ENCODE data around the gene LTBR. TPM values are rescaled to one million over a fixed set of nuclear protein-coding genes. Genes with fewer than 3 reads are reported as not detected.

LTBR gene
- total RNA-seq, 4 donors from 2014 or later, result 174 to 298 (median 196) TPM

DNA sequence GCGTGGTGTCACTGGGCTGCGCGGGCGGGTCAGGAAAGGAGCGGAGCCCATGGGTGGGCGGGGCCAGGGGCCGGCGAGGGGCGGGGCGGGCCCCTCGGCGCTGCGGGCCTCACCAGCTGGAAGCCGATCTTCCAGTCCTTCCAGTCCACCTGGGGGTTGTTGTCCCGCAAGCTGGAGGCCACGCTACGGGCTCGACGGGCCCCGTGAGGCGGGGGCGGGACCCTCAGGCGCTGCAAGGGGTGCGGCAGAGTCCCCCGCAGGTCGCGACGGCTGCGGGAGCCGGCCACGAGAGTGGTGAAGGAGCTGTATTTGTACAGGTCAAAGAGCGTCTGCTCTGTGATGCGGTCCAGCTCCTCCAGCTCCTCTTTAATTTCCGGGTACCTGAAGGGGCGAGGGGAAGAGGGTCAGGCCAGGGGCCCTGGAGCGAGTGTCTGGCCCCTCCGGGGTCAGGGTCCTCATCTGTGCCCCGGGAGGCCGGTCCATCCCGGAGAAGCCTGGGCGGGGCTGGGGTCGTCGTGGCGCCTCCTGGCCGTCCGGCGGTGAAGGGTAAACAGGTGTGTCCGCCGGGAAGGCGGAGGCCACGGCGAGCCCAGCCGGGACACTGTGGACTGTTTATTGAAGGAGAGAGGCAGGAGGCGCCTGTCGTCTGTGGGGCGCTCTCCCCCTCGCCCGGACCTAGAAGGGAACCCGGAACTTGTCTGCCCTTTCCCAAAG is 20.5 kb upstream of the LTBR start:
- intact Hi-C loops (cut with DNase I; ENCODE audit: low total_unique reads), result no loop called here
- peak; percentile 70 to 94 for DNase-seq (ENCODE audit: low spot score in 2 of 2)
- 2 to 5% methylated on average over 50 to 59 of the region's 59 CpGs for WGBS, 2 donors
- peak overlapping the region; percentile 44 for H3K4me3 ChIP-seq (ENCODE audit: low read depth, poor library complexity, severe bottlenecking)
- TF ChIP-seq, protein P1, sequence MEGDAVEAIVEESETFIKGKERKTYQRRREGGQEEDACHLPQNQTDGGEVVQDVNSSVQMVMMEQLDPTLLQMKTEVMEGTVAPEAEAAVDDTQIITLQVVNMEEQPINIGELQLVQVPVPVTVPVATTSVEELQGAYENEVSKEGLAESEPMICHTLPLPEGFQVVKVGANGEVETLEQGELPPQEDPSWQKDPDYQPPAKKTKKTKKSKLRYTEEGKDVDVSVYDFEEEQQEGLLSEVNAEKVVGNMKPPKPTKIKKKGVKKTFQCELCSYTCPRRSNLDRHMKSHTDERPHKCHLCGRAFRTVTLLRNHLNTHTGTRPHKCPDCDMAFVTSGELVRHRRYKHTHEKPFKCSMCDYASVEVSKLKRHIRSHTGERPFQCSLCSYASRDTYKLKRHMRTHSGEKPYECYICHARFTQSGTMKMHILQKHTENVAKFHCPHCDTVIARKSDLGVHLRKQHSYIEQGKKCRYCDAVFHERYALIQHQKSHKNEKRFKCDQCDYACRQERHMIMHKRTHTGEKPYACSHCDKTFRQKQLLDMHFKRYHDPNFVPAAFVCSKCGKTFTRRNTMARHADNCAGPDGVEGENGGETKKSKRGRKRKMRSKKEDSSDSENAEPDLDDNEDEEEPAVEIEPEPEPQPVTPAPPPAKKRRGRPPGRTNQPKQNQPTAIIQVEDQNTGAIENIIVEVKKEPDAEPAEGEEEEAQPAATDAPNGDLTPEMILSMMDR (IDR thresholded peaks at IDR 0.05), result no peak
- TF ChIP-seq POLR2A (IDR thresholded peaks at IDR 0.05), result peak in 1 of 2 donors; percentile 13

DNA sequence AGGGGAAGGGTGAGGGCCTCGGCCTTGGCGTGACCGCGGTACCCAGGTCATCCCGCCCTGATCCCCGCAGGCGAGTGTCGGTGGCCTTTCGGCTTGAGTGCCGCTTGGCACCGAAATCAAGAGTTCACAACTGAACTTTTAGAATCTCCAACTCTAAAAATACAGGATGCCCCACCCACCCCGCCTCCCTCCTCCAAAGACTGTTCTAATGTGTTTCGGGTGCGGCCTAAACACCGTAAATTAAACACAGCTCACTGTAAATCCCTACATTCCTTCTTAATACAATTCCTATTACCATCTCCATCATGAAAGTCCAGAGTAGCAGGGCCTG is 20.0 kb upstream of the LTBR start:
- 7 to 12% methylated on average over 15 of the region's 15 CpGs for WGBS, 2 donors
- no peak overlapping the region for H3K4me3 ChIP-seq (ENCODE audit: low read depth, poor library complexity, severe bottlenecking)
- no peak for TF ChIP-seq POLR2A (IDR thresholded peaks at IDR 0.05)
- TF ChIP-seq, protein P1 (IDR thresholded peaks at IDR 0.05), result no peak
- intact Hi-C loops (cut with DNase I; ENCODE audit: low total_unique reads), result no loop called here
- DNase-seq (ENCODE audit: low spot score in 2 of 2), result peak; percentile 76 to 91

DNA sequence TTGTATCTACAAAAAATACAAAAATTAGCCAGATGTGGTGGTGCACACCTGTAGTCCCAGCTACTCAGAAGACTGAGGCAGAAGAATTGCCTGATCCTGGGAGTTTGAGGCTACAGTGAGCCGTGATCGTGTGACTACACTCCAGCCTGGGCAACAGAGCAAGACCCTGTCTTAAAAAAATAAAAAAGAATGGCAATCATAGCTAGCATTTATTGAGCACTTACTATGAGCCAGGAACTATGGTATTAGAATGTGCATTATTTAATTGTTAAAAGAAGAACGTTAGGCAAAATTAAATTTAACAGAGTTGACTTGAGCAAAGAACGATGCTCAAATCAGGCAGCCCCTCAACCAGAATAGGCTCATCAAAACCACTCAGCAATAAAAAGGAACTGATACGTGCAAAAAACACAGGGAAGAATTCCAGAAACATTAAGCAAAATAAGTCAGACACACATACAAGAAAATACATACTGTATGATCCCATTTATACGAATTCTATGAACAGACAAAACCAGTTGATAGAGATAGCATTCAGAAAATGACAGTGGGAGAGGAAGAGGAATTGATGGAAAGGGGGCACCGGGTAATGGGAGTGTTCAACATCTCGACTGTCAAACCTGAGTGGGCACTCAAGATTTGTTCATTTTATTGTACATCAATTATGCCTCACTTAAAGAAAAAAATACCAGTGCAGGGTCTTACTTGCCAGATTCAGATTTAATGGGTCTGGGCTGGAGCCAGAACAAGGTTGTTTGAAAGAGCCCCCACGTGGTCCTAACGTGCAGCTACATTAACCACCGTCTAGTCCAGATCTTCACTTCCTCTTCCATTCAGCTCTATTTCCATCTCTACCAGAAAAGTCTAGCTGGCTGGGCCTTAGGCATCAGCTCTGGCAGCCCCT is 16.6 kb upstream of the LTBR start:
- WGBS, 2 donors, result 52% methylated on average over 11 of the region's 11 CpGs
- DNase-seq (ENCODE audit: low spot score in 2 of 2), result no peak
- intact Hi-C loops (cut with DNase I; ENCODE audit: low total_unique reads), result no loop called here
- no peak overlapping the region for H3K4me3 ChIP-seq (ENCODE audit: low read depth, poor library complexity, severe bottlenecking)
- TF ChIP-seq, protein P1 (IDR thresholded peaks at IDR 0.05), result no peak
- TF ChIP-seq POLR2A (IDR thresholded peaks at IDR 0.05), result no peak

DNA sequence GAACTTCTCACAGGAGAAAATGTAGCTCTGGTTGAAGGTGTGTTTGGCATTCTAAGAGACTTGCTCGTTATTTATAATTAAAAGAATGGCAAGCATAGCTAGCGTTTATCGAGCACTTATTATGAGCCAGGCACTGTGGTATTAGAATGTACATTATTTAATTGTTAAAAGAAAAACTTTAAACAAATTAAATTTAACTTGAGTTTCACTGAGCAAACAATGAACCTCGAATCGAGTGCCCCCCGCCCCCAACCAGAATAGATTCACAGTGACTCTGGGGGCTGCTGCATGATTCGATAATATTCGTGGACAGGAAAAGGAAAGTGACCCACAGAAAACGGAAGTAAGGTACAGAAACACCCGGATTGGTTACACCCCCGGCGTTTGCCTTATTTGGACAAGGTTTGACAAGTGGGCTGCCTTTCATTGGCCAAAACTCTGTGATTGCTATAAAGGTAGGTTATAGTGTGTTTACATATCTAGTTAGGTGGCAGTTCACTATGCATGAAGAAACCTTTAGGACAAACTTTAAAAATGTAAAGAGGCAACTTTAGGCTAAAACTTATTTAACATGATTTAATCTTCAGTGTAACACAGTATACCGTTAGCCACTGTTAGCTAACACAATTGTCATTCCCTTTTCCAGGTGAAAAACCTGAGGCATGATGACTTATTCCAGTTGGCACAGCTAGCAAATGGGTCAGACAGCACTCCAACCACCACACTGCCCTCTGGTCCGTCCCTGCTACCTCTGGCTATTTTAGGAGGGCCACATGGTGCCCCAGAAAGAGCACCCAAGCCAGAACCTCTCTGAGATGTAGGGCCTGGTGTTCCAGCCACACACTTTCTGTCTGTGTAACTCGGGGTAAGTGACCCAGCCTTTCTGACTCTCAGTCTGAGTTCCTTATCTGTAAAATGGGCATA is 15.7 kb upstream of the LTBR start:
- no peak for TF ChIP-seq POLR2A (IDR thresholded peaks at IDR 0.05)
- TF ChIP-seq, protein P1 (IDR thresholded peaks at IDR 0.05), result no peak
- 63 to 67% methylated on average over 15 of the region's 15 CpGs for WGBS, 2 donors
- H3K4me3 ChIP-seq (ENCODE audit: low read depth, poor library complexity, severe bottlenecking), result no peak overlapping the region
- no peak for DNase-seq (ENCODE audit: low spot score in 2 of 2)
- intact Hi-C loops (cut with DNase I; ENCODE audit: low total_unique reads), result no loop called here

DNA sequence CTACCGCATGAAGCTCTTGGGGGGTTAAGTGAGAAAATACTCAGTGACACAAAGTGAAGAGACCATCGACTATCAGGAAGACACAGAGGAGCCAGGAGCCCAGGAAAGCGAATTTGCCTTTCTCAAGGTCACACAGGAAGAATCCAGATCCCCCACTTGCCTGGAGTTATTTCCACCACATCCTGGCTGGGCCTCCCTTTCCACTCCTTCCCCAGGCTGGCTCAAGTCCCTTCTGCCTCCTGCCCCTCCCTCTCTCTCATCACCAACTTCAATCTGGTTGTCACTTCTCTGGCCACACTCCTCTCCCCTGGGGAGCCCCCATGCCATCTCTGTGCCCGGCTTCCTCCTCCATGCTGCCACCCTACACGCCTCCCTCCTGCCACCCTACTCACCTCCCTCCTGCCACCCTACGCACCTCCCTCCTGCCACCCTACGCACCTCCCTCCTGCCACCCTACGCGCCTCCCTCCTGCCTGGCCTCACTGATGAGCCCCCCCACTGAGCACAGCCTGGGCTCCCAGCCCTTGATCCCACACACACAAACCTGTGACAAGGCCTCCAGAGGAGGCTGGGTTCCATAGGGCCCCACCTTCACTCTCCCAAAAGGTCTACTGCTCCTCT is 14.9 kb upstream of the LTBR start:
- no peak overlapping the region for H3K4me3 ChIP-seq (ENCODE audit: low read depth, poor library complexity, severe bottlenecking)
- 88 to 90% methylated on average over 9 of the region's 9 CpGs for WGBS, 2 donors
- TF ChIP-seq, protein P1 (IDR thresholded peaks at IDR 0.05), result no peak
- TF ChIP-seq POLR2A (IDR thresholded peaks at IDR 0.05), result no peak
- intact Hi-C loops (cut with DNase I; ENCODE audit: low total_unique reads), result no loop called here
- DNase-seq (ENCODE audit: low spot score in 2 of 2), result no peak
